GM19372 (cell line): ENCODE data around the gene SERPINE3.

Experiments
- ATAC-seq: cut with Tn5 transposase; IDR thresholded peaks from one replicate; pipeline ENCODE4 v1.9.1; 2021; ENCODE audit warnings: mild to moderate bottlenecking, low read depth, moderate library complexity; ENCODE audit not compliant: unreplicated experiment

Gene SERPINE3

DNA sequence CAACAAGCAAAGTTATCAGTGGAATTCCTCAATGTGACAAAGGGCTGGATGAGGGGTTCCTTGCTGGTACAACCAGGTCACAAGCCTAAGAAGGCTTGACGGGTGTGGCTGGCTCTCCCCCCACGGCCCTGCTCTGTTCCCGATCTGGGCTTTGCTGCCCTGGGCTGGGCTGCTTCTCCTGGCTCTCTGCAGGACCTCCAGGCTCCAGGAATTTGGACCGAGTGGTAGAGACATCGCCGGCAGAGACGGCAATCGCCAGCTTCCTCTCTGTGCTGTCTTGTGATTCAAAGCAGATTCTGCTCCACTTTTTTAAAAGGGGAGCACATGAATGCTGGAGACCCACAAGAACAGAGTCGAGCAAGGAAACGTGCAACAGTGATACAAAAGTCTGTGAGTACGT is at the start of gene SERPINE3:
Gene SERPINE3, plus strand, starts transcription at position 338 of the 400 bp plus-strand sequence. CDS start 1,401 bp downstream, outside the sequence.
- no peak for ATAC-seq

DNA sequence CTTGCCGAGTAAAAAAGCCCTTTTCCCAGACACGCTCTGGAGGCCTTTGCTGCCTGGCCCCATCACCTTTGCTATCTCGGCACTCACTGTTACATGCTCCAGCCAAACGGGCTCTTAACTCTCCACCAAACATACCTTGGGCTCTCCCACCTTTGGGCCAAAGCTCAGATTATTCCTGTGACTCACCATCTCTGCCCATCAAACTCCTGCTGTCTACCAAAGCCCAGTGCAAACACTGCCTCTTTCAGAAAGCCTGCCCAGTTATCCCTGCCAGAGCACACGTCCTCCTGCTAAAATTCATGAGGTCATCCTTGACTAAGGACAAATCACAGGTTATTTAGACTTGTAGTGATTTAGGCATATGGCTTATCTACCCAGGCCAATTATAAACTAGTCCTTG is 48.1 kb upstream of the SERPINE3 start:
- ATAC-seq = no peak

GRCh38 chr13:51292000-51292565 is 47.4 kb upstream of the SERPINE3 start:
- no peak for ATAC-seq

- ATAC-seq = no peak
Measured at GRCh38 chr13:51297556-51297955, 41.9 kb upstream of the SERPINE3 start.

GRCh38 chr13:51298812-51299211 is 40.7 kb upstream of the SERPINE3 start:
- no peak for ATAC-seq

DNA sequence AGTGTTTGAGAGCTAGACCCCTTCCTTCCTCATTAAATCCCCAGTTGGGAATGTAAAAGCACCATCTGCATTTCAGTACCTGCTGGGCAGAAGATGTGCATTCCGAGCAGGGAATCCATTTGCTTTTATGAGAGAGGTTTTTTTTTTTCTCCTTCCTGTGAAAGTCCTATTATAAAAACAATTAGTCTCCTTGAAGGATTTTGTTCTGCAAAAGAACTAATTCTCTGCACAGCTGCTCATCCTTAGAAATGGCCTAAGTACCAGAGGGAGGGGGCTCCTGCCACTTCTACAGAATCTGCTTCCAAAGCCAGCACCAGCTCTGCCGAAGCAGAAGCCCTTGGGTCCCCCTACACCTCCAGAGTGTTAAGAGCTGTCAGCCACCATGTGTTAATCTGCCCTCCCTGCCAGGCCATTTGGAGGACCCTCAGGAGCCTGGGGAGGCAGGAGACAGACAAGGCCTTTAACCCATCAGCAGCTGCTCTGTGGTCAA is 36.4 kb upstream of the SERPINE3 start:
- no peak for ATAC-seq

DNA sequence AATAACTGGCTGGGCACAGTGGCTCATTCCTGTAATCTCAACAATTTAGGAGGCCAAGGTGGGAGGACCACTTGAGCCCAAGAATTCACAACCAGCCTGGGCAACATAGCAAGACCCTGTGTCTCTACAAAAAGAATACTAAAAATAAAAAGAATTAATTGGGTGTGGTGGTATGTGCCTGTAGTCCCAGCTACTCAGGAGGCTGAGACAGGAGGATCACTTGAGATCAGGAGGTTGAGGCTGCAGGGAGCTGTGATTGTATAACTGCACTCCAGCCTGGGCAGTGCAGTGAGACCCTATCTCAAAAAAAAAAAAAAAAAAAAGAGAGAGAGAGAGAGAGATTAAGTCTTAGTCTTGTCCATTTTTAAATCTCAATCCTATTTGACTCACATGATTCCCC is 35.6 kb upstream of the SERPINE3 start:
- no peak for ATAC-seq

- ATAC-seq = no peak
Measured at GRCh38 chr13:51305271-51305967, 34.1 kb upstream of the SERPINE3 start.

DNA sequence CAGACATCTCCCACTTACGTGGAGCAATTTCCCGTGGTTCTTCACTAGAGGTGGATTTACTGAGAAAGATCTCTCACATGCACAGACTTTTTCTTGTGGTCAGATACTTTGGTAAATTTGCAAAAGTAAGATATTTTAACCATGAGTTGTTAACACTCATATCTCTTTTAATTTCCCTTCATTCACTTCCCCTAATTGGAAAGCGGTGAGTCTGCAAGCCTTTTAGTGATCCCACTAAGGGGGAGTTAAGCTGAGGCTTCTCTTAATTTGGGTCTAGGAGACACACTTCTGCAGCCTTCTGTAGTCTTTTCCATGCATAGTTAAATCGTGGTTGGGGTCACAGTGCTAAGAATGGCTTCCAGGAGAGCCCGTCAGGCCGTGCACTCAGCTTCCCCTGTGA is 30.7 kb upstream of the SERPINE3 start:
- ATAC-seq = no peak

DNA sequence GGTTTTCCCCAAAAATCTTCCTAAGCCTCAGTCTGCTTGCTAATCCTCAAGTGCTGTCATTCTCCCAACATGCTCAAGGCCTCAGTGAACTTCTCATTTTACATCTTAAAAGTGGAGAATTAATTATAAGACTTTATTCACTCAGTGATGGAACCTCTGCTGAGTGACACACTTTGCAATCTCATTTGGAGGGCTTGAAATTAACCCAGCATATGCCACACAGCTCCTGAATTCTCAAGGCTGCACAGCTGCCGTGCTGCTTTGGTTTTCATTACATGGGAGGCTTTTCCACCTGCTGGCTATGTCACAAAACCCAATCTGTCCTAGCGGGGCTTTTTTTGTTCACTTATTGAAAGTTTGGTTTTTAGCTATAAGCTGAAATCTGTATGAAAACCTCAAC is 28.3 kb upstream of the SERPINE3 start:
- ATAC-seq = no peak

DNA sequence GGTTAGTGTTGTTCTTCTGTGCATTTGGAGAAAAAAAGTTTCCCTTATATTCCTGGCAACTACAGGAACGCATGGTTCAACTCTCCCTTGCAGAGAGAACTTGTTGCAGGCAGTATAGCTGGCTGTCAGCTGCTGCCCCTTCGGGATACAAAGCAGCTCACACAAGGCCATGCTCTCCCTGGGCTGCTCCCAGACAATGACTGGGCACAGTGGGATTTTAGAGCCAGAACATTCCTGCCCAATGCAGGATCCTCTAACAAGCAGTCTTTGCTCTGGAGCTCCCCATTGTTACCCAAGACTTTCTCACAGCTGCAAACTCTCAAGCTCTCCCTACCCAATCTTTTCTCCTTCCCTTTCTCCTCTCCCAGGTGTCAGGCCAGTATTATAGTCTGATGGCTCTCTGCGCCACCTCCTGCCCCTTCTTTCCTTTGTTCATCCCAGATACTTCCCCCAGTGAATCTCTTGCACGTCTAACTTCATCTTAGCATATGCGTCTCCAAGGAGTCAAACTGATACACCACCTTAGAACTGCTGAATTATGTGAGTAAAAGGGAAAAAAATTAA is 27.5 kb upstream of the SERPINE3 start:
- ATAC-seq = no peak

- ATAC-seq = no peak
Measured at GRCh38 chr13:51313619-51314018, 25.9 kb upstream of the SERPINE3 start.

GRCh38 chr13:51317262-51317661 is 22.2 kb upstream of the SERPINE3 start:
- no peak for ATAC-seq

GRCh38 chr13:51318015-51318414 is 21.5 kb upstream of the SERPINE3 start:
- ATAC-seq = no peak

- no peak for ATAC-seq
Measured at GRCh38 chr13:51318876-51319275, 20.6 kb upstream of the SERPINE3 start.

DNA sequence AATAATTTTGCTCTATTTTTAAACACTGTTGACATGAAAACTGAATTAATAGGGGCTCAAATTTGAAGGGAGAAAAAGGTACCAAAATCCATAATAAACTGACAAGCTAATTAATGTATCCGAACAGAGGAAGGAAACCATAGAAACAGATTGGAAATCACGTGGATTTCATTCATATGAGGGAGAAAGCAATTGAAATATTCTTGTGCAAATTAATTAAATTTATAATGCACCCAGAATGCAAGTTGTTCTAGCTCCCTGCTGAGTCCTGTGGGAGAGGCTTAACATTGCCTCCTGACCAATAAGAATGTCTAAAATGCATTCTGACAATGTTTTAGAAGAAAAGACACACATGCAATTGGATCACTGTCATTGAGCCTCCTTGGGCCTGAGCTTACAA is 17.7 kb upstream of the SERPINE3 start:
- ATAC-seq = no peak

GRCh38 chr13:51322826-51323225 is 16.7 kb upstream of the SERPINE3 start:
- ATAC-seq = no peak

DNA sequence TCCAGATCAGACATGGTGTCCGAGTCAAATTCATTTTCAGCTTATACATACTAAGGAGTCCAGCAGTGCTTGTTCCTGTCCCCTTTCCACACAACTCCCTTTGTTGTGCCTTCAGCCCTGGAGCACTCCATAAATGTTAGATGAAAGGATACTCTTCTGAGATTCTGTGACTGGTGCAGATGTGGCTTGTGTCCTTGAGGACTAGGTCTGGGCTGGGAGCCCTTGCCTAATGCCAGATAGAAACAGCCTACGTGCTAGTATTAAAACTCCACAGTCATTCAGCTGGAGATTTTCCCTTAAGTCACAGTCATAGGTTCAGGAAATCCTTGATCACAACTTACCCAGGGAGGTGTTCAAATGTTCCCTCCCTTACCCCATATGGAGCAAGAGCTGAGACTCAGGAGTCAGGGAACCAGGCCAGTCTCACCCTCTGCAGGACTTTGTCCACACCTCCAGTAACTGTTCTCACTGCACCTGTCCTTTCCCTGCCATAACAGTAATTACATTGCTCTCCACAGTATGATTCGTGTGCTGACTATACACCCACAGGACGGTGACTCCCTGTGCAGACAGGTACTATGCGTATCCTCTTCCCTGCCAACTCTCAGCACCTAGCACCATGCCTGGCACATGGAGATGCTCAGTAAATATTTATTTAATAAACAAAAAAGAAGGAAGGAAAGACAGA is 15.5 kb upstream of the SERPINE3 start:
- ATAC-seq = no peak

DNA sequence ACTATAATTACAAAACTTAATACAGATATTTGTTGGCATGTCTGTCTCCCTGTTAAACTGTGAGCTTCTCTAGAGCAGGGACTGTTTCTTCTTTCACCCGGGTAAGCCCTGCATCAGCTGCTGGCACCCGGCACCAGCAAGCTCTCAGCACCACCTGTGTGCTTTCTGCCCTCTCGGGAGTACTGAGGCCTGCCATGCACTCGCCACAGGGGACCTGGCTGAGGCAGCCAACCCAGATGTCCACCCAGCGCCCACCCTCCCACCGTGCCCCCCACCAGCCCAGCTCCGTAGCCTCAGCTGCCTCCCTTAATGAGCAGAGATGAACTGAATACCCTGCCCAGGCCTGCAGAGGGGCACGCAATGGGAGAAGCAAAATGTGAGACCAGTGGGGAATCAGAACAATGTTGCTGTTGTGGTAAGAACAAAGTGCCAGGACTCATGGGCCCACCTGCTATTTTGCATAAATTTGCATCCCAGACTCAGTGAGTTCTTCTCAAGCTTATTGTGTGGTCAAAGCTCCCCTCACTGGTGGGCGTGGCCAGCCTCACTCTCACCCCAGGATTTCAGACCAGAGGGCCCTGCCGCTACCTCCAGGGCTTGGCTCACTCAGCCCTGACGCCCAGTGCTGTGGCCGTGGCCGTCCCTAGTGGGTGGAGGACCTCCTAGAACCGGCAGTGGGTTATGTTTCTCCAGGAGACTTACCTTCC is 14.6 kb upstream of the SERPINE3 start:
- ATAC-seq = no peak

GRCh38 chr13:51325837-51326236 is 13.7 kb upstream of the SERPINE3 start:
- no peak for ATAC-seq

DNA sequence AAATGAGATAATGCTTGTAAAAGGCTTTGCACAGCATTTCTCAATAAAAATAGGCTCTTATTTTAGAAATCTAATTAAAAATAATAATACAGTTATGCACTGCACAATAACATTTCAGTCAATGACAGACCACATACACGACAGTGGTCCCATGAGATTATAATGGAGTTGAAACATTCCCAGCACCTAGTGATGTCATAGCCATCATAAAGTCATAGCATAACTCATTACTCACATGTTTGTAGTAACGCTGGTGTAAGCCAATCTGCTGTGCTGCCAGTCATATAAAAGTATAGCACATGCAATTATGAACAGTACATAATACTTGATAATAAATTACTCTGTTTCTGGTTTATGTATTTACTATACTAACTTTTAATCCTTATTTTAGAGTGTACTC is 12.7 kb upstream of the SERPINE3 start:
- no peak for ATAC-seq
